ENCODE results near the gene IL18RAP.

Gene IL18RAP

GRCh38 chr2:102437122-102437521 is 14.2 kb downstream of the IL18RAP start:
- Histone ChIP-seq H3F3A (ENCODE audit: insufficient read depth) (no peaks in the 10 kb centered on the region), H2AFZ (ENCODE audit: low read depth, low read length, severe bottlenecking) (no peak overlapping the region), H3K4me3 (ENCODE audit: insufficient read depth, low read length, poor library complexity, severe bottlenecking) (no peak overlapping the region), H3K9me2 (replicated peaks; ENCODE audit: insufficient read depth, low read length) (no peaks in the 10 kb centered on the region), H3K27ac (ENCODE audit: low read depth, low read length) (no peak overlapping the region), H3K9ac (ENCODE audit: low read length) (no peak overlapping the region), H3K79me2 (ENCODE audit: insufficient read depth, low read length) (no peaks in the 10 kb centered on the region), H3K4me2 (ENCODE audit: low read depth, low read length, poor library complexity, severe bottlenecking) (no peak overlapping the region), H4K20me1 (ENCODE audit: low read depth, low read length) (no peaks in the 10 kb centered on the region), H3K36me3 (ENCODE audit: low read length) (no peaks in the 10 kb centered on the region), H3K27me3 (ENCODE audit: low read length) (no peaks in the 10 kb centered on the region), H3K9me3 (ENCODE audit: insufficient read depth, low read length) (no peaks in the 10 kb centered on the region)
- TF ChIP-seq EZH2phosphoT487 (conservative IDR thresholded peaks at IDR 0.05; ENCODE audit: low read length) (no peak), CTCF (IDR thresholded peaks at IDR 0.05; ENCODE audit: insufficient read depth, low read length, poor library complexity, severe bottlenecking) (no peak)

- Histone ChIP-seq H4K20me1 (ENCODE audit: low read depth, low read length) (no peaks in the 10 kb centered on the region), H3K4me3 (ENCODE audit: insufficient read depth, low read length, poor library complexity, severe bottlenecking) (no peak overlapping the region), H3F3A (ENCODE audit: insufficient read depth) (no peaks in the 10 kb centered on the region), H3K27ac (ENCODE audit: low read depth, low read length) (no peak overlapping the region), H3K4me2 (ENCODE audit: low read depth, low read length, poor library complexity, severe bottlenecking) (no peak overlapping the region), H3K79me2 (ENCODE audit: insufficient read depth, low read length) (no peaks in the 10 kb centered on the region), H3K9me3 (ENCODE audit: insufficient read depth, low read length) (no peaks in the 10 kb centered on the region), H3K27me3 (ENCODE audit: low read length) (no peaks in the 10 kb centered on the region), H3K9ac (ENCODE audit: low read length) (no peak overlapping the region), H3K9me2 (replicated peaks; ENCODE audit: insufficient read depth, low read length) (no peaks in the 10 kb centered on the region), H3K36me3 (ENCODE audit: low read length) (no peaks in the 10 kb centered on the region), H2AFZ (ENCODE audit: low read depth, low read length, severe bottlenecking) (no peak overlapping the region)
- TF ChIP-seq EZH2phosphoT487 (conservative IDR thresholded peaks at IDR 0.05; ENCODE audit: low read length) (no peak), CTCF (IDR thresholded peaks at IDR 0.05; ENCODE audit: insufficient read depth, low read length, poor library complexity, severe bottlenecking) (no peak)
These were observed 15.2 kb downstream of the IL18RAP start for GRCh38 chr2:102438111-102438510.

- H4K20me1 ChIP-seq (ENCODE audit: low read depth, low read length) = no peaks in the 10 kb centered on the region
- TF ChIP-seq EZH2phosphoT487 (conservative IDR thresholded peaks at IDR 0.05; ENCODE audit: low read length) (no peak), CTCF (IDR thresholded peaks at IDR 0.05; ENCODE audit: insufficient read depth, low read length, poor library complexity, severe bottlenecking) (no peak)
- H3K36me3 ChIP-seq (ENCODE audit: low read length) = no peaks in the 10 kb centered on the region
- H3K9me3 ChIP-seq (ENCODE audit: insufficient read depth, low read length) = no peaks in the 10 kb centered on the region
- no peaks in the 10 kb centered on the region for H3K79me2 ChIP-seq (ENCODE audit: insufficient read depth, low read length)
- H2AFZ ChIP-seq (ENCODE audit: low read depth, low read length, severe bottlenecking) = no peak overlapping the region
- no peak overlapping the region for H3K4me3 ChIP-seq (ENCODE audit: insufficient read depth, low read length, poor library complexity, severe bottlenecking)
- H3F3A ChIP-seq (ENCODE audit: insufficient read depth) = no peaks in the 10 kb centered on the region
- H3K4me2 ChIP-seq (ENCODE audit: low read depth, low read length, poor library complexity, severe bottlenecking) = no peak overlapping the region
- no peak overlapping the region for H3K9ac ChIP-seq (ENCODE audit: low read length)
- no peaks in the 10 kb centered on the region for H3K27me3 ChIP-seq (ENCODE audit: low read length)
- H3K9me2 ChIP-seq (replicated peaks; ENCODE audit: insufficient read depth, low read length) = no peaks in the 10 kb centered on the region
- H3K27ac ChIP-seq (ENCODE audit: low read depth, low read length) = no peak overlapping the region
These were observed 15.6 kb downstream of the IL18RAP start for GRCh38 chr2:102438578-102438977.

All from SU-DHL-6 (cell line).